SU-DHL-6 (cell line): ENCODE results near the gene PKNOX2.

ENCODE experiments used
- EZH2phosphoT487 ChIP-seq: fragments of 200-600 bp; sonication (generic), shearing (Covaris generic); conservative IDR thresholded peaks from 2 replicates; pipeline ENCODE4 v1.6.1; 2018; ENCODE audit warnings: mild to moderate bottlenecking, antibody characterized with exemption, low read length, moderate library complexity, mixed read lengths
- TF ChIP-seq, protein P1 (sequence below): fragments of 200-600 bp; sonication (generic); IDR thresholded peaks from one replicate; pipeline ENCODE4 v1.5.1; 2017; ENCODE audit warnings: antibody characterized with exemption, mild to moderate bottlenecking, low read length, moderate library complexity; ENCODE audit not compliant: insufficient read depth, poor library complexity, severe bottlenecking

DNA sequence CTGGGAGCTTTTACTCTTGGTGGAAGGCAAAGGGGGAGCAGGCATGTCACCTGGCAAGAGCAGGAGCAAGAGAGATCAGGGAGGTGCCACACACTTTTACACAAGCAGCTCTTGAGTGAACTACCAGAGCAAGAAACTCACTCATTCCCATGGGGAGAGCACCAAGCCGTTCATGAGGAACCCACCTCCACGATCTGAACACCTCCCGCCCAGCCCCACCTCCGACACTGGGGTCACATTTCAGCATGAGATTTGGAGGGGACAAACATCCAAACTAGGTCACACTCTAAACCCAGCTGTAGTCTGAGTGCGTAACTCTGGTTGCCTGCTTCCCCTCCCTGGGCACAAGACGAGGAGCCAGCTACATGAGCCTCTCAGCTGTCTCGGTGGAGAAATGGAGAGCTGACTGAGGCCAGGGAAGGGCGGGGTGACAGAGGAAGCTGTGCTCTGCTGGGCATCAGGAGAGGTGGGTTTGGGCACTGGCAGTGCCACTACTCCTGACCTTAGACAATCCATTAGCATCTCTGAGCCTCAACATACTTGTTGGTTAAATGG, 134.6 kb downstream of the PKNOX2 start:
- TF ChIP-seq, protein P1, sequence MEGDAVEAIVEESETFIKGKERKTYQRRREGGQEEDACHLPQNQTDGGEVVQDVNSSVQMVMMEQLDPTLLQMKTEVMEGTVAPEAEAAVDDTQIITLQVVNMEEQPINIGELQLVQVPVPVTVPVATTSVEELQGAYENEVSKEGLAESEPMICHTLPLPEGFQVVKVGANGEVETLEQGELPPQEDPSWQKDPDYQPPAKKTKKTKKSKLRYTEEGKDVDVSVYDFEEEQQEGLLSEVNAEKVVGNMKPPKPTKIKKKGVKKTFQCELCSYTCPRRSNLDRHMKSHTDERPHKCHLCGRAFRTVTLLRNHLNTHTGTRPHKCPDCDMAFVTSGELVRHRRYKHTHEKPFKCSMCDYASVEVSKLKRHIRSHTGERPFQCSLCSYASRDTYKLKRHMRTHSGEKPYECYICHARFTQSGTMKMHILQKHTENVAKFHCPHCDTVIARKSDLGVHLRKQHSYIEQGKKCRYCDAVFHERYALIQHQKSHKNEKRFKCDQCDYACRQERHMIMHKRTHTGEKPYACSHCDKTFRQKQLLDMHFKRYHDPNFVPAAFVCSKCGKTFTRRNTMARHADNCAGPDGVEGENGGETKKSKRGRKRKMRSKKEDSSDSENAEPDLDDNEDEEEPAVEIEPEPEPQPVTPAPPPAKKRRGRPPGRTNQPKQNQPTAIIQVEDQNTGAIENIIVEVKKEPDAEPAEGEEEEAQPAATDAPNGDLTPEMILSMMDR, result no peak
- TF ChIP-seq EZH2phosphoT487, result no peak
